ENCODE results near the gene SYNDIG1. TPM values are rescaled to one million over a fixed set of nuclear protein-coding genes. Genes with fewer than 3 reads are reported as not detected.

Gene SYNDIG1
- total RNA-seq, 1 experiment from 2014 or later = not detected

DNA sequence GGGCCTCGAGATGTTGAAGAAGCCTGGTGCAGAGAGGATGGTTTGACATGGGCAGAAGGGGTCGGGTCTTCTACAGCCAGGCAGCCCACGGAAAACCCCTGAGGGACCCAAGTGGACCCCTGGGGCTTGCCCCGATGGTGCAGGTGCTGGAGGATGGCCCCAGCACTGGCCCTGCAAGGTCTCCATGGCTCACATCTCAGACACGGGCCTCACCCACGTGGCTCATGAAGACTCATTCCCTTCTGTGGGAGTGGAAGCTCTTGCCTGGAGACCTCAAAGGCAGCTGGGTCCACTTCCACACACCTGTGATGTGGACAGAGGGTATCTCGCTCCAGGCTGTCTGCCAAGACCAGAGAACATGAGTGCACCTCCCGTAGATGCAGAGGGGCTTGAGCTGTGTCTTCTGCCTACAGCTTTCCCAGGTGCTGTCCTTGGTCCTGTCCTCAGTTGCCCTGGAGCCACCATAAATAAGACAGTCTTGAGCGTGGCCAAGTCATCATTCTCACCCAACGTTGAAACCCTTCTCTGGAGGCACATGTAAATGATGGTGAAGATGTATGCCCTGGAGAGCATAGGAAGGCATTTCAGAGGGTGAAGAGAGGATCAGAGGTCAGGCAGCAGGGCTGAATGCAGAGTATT is 108.0 kb downstream of the SYNDIG1 start:
- BruUV-seq (replicated peaks) = no TSS peak
- CTCF ChIA-PET = no interaction called here
- DNase-seq = no peak
- H3K4me1 Mint-ChIP-seq (ENCODE audit: low read depth, unreplicated experiment) = no peaks in the 10 kb centered on the region
- intact Hi-C loops (cut with micrococcal nuclease; ENCODE audit: unreplicated experiment) = no loop called here
- no peaks in the 10 kb centered on the region for H3K27me3 Mint-ChIP-seq (ENCODE audit: unreplicated experiment)
- no peak for TF ChIP-seq CTCF (IDR thresholded peaks at IDR 0.05; ENCODE audit: unreplicated experiment)
- H3K27ac Mint-ChIP-seq (ENCODE audit: unreplicated experiment) = no peak overlapping the region
- no peak overlapping the region for H3K4me3 Mint-ChIP-seq (ENCODE audit: low read depth, unreplicated experiment)
- no peaks in the 10 kb centered on the region for H3K36me3 Mint-ChIP-seq (ENCODE audit: insufficient read depth, unreplicated experiment)
- H3K9me3 Mint-ChIP-seq (ENCODE audit: low read depth, unreplicated experiment) = no peaks in the 10 kb centered on the region

GRCh38 chr20:24578567-24579415 is 109.4 kb downstream of the SYNDIG1 start:
- H3K9me3 Mint-ChIP-seq (ENCODE audit: low read depth, unreplicated experiment) = no peaks in the 10 kb centered on the region
- H3K27me3 Mint-ChIP-seq (ENCODE audit: unreplicated experiment) = no peaks in the 10 kb centered on the region
- H3K36me3 Mint-ChIP-seq (ENCODE audit: insufficient read depth, unreplicated experiment) = no peaks in the 10 kb centered on the region
- intact Hi-C loops (cut with micrococcal nuclease; ENCODE audit: unreplicated experiment) = no loop called here
- H3K27ac Mint-ChIP-seq (ENCODE audit: unreplicated experiment) = no peak overlapping the region
- CTCF ChIA-PET = no interaction called here
- TF ChIP-seq CTCF (IDR thresholded peaks at IDR 0.05; ENCODE audit: unreplicated experiment) = no peak
- no peak overlapping the region for H3K4me3 Mint-ChIP-seq (ENCODE audit: low read depth, unreplicated experiment)
- no peaks in the 10 kb centered on the region for H3K4me1 Mint-ChIP-seq (ENCODE audit: low read depth, unreplicated experiment)
- no TSS peak for BruUV-seq (replicated peaks)
- DNase-seq = no peak

DNA sequence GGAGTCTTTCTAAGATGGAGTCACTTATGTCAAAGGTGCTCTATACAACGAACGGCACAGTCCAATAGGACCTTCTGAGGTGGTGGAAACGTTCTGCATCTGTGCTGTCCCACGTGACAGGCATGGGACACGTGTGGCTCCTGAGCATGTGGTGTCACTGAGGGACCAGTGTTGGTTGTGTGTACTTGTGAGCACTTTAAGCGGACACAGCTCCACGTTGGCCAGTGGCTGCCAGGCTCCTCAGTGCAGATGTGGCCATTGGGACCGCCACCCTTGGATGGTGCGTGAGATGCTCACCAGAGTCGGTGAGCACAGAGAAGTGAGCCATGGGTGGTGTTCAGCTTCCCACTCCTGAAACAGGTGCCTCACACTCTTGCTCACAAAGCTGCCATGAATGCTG is 110.0 kb downstream of the SYNDIG1 start:
- no peaks in the 10 kb centered on the region for H3K9me3 Mint-ChIP-seq (ENCODE audit: low read depth, unreplicated experiment)
- H3K4me1 Mint-ChIP-seq (ENCODE audit: low read depth, unreplicated experiment) = no peaks in the 10 kb centered on the region
- H3K36me3 Mint-ChIP-seq (ENCODE audit: insufficient read depth, unreplicated experiment) = no peaks in the 10 kb centered on the region
- CTCF ChIA-PET = no interaction called here
- no peak for DNase-seq
- H3K27me3 Mint-ChIP-seq (ENCODE audit: unreplicated experiment) = no peaks in the 10 kb centered on the region
- H3K27ac Mint-ChIP-seq (ENCODE audit: unreplicated experiment) = no peak overlapping the region
- H3K4me3 Mint-ChIP-seq (ENCODE audit: low read depth, unreplicated experiment) = no peak overlapping the region
- intact Hi-C loops (cut with micrococcal nuclease; ENCODE audit: unreplicated experiment) = no loop called here
- no TSS peak for BruUV-seq (replicated peaks)
- no peak for TF ChIP-seq CTCF (IDR thresholded peaks at IDR 0.05; ENCODE audit: unreplicated experiment)

DNA sequence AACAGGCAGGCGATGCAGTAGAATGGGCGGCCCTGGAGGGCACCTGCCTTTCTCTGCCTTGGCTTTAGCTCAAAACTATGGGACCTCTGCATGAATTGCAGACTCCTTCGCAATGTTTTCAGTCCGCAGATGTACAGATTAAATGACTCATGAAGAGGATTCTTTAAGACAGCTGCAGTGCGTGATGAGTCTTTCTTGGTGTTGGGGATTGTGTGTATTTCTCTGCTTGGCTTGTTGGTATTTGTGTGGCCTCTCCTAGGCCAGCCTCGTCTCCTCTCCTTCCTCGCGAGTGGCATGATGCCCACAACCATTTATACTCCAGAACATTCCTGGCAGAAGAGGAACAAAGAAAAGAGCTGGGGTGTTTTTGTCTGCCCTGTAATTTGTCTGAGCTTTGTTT is 110.6 kb downstream of the SYNDIG1 start:
- H3K27me3 Mint-ChIP-seq (ENCODE audit: unreplicated experiment) = no peaks in the 10 kb centered on the region
- no TSS peak for BruUV-seq (replicated peaks)
- H3K27ac Mint-ChIP-seq (ENCODE audit: unreplicated experiment) = no peak overlapping the region
- H3K36me3 Mint-ChIP-seq (ENCODE audit: insufficient read depth, unreplicated experiment) = no peaks in the 10 kb centered on the region
- no peaks in the 10 kb centered on the region for H3K4me1 Mint-ChIP-seq (ENCODE audit: low read depth, unreplicated experiment)
- CTCF ChIA-PET = no interaction called here
- intact Hi-C loops (cut with micrococcal nuclease; ENCODE audit: unreplicated experiment) = no loop called here
- no peak overlapping the region for H3K4me3 Mint-ChIP-seq (ENCODE audit: low read depth, unreplicated experiment)
- TF ChIP-seq CTCF (IDR thresholded peaks at IDR 0.05; ENCODE audit: unreplicated experiment) = no peak
- DNase-seq = no peak
- H3K9me3 Mint-ChIP-seq (ENCODE audit: low read depth, unreplicated experiment) = no peaks in the 10 kb centered on the region
